HepG2 (cell line): ENCODE measurements around the gene MARCHF6. TPM values are rescaled to one million over a fixed set of nuclear protein-coding genes. Genes with fewer than 3 reads are reported as not detected.

Experiments
- AGO1 ChIP-seq: fragments of 200-400 bp; formaldehyde crosslinking; IDR thresholded peaks from 2 replicates; pipeline ENCODE4 v1.6.1; 2017; ENCODE audit warnings: mild to moderate bottlenecking, low read depth, low read length, moderate library complexity; ENCODE audit not compliant: poor library complexity, severe bottlenecking
- BCL6 ChIP-seq: IDR thresholded peaks from 2 replicates; pipeline ENCODE4 v1.6.1; 2016; ENCODE audit warnings: missing genetic modification reagents, missing compliant biosample characterization
- BORCS8-MEF2B ChIP-seq: sonication (generic); formaldehyde crosslinking; IDR thresholded peaks from 2 replicates; pipeline ENCODE4 v1.8.0; 2022; ENCODE audit warnings: mild to moderate bottlenecking, missing genetic modification reagents
- ELF1 ChIP-seq: sonication (generic); formaldehyde crosslinking; IDR thresholded peaks from 2 replicates; pipeline ENCODE4 v1.4.0; 2020; ENCODE audit warnings: missing genetic modification reagents
- HES4 ChIP-seq: sonication (generic); formaldehyde crosslinking; IDR thresholded peaks from 2 replicates; pipeline ENCODE4 v1.9.0; 2021; ENCODE audit warnings: mild to moderate bottlenecking, missing genetic modification reagents, borderline replicate concordance
- KMT2A ChIP-seq: sonication (generic); formaldehyde crosslinking; IDR thresholded peaks from 2 replicates; pipeline ENCODE4 v1.4.0; 2020; ENCODE audit warnings: missing genetic modification reagents
- MAZ ChIP-seq, 2 experiments: sonication (generic) in 1 of 2; formaldehyde crosslinking in 1 of 2; IDR thresholded peaks; 2 replicates each; pipeline versions ENCODE4 v1.5.0 to v1.6.1; 2012 to 2020; ENCODE audit warnings: low read depth in 2 of 2, mild to moderate bottlenecking in 2 of 2, borderline replicate concordance in 1 of 2, improper control_type of control experiment in 1 of 2, low read length in 1 of 2, missing genetic modification reagents in 1 of 2, moderate library complexity in 1 of 2
- NAIF1 ChIP-seq: sonication (generic); formaldehyde crosslinking; IDR thresholded peaks from 2 replicates; pipeline ENCODE4 v1.5.0; 2020; ENCODE audit warnings: mild to moderate bottlenecking, missing genetic modification reagents, borderline replicate concordance
- TFDP2 ChIP-seq: sonication (generic); formaldehyde crosslinking; IDR thresholded peaks from 2 replicates; pipeline ENCODE4 v1.4.0; 2020; ENCODE audit warnings: missing genetic modification reagents
- TGIF2 ChIP-seq: IDR thresholded peaks from 2 replicates; pipeline ENCODE4 v1.6.1; 2016; ENCODE audit warnings: control low read depth, missing compliant biosample characterization
- ZFP62 ChIP-seq: sonication (generic); formaldehyde crosslinking; IDR thresholded peaks from 2 replicates; pipeline ENCODE4 v1.4.0; 2020; ENCODE audit warnings: missing genetic modification reagents
- ZNF224 ChIP-seq: sonication (generic); formaldehyde crosslinking; IDR thresholded peaks from 2 replicates; pipeline ENCODE4 v1.5.0; 2020; ENCODE audit warnings: mild to moderate bottlenecking, missing genetic modification reagents
- ZNF430 ChIP-seq: sonication (generic); formaldehyde crosslinking; IDR thresholded peaks from 2 replicates; pipeline ENCODE4 v1.9.0; 2021; ENCODE audit warnings: mild to moderate bottlenecking, missing genetic modification reagents
- ZNF777 ChIP-seq: sonication (generic); formaldehyde crosslinking; IDR thresholded peaks from 2 replicates; pipeline ENCODE4 v1.4.0; 2020; ENCODE audit warnings: missing genetic modification reagents
- ZNF780A ChIP-seq: sonication (generic); formaldehyde crosslinking; IDR thresholded peaks from 2 replicates; pipeline ENCODE4 v1.8.0; 2022; ENCODE audit warnings: mild to moderate bottlenecking, missing genetic modification reagents, moderate library complexity
- polyA plus RNA-seq, 8 experiments: library from polyadenylated mRNA; depleted of rRNA in 3 of 8; stranded (reverse) in 7 of 8; unstranded in 1 of 8; fragments of >200 nt; fragmentation: Illumina TruSeq in 4 of 8; extraction: Trizol in 4 of 8; gene quantifications; 2 replicates each; pipeline versions ENCODE4 v1.2.1 to v1.2.3, GENCODE V29; 2011 to 2016; ENCODE audit warnings: low read depth in 4 of 8, missing spikeins in 1 of 8, mixed read lengths in 1 of 8; ENCODE audit not compliant: insufficient read depth in 1 of 8
- total RNA-seq, 5 experiments: library from RNA; depleted of rRNA; stranded (reverse); fragments of >200 nt; fragmentation: Illumina TruSeq; extraction: Trizol; gene quantifications; 2 replicates each; pipeline ENCODE4 v1.2.3, GENCODE V29; 2016; ENCODE audit warnings: low read depth in 1 of 5
- TF ChIP-seq, protein P1 (sequence below): sonication (generic); formaldehyde crosslinking; IDR thresholded peaks from 2 replicates; pipeline ENCODE4 v1.4.0; 2020; ENCODE audit warnings: missing genetic modification reagents, borderline replicate concordance
- TF ChIP-seq, protein P2 (sequence below): sonication (generic); formaldehyde crosslinking; IDR thresholded peaks from 2 replicates; pipeline ENCODE4 v1.4.0; 2020; ENCODE audit warnings: missing genetic modification reagents
- TF ChIP-seq, protein P3 (sequence below): sonication (generic); formaldehyde crosslinking; IDR thresholded peaks from 2 replicates; pipeline ENCODE4 v1.4.0; 2020; ENCODE audit warnings: missing genetic modification reagents
- TF ChIP-seq, protein P4 (sequence below): sonication (generic); formaldehyde crosslinking; IDR thresholded peaks from 2 replicates; pipeline ENCODE4 v1.4.0; 2020; ENCODE audit warnings: low read depth, mild to moderate bottlenecking, missing genetic modification reagents

MARCHF6 gene
- total and polyA plus RNA-seq, 2 of the 13 experiments (the other 11 are each of a cell fraction or from before 2014, with no cell fraction given): 48.6 to 107 TPM

- TF ChIP-seq, protein P1, sequence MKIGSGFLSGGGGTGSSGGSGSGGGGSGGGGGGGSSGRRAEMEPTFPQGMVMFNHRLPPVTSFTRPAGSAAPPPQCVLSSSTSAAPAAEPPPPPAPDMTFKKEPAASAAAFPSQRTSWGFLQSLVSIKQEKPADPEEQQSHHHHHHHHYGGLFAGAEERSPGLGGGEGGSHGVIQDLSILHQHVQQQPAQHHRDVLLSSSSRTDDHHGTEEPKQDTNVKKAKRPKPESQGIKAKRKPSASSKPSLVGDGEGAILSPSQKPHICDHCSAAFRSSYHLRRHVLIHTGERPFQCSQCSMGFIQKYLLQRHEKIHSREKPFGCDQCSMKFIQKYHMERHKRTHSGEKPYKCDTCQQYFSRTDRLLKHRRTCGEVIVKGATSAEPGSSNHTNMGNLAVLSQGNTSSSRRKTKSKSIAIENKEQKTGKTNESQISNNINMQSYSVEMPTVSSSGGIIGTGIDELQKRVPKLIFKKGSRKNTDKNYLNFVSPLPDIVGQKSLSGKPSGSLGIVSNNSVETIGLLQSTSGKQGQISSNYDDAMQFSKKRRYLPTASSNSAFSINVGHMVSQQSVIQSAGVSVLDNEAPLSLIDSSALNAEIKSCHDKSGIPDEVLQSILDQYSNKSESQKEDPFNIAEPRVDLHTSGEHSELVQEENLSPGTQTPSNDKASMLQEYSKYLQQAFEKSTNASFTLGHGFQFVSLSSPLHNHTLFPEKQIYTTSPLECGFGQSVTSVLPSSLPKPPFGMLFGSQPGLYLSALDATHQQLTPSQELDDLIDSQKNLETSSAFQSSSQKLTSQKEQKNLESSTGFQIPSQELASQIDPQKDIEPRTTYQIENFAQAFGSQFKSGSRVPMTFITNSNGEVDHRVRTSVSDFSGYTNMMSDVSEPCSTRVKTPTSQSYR (CRISPR knock-in tag): peak; percentile 47; the same call in 1 of the 2 replicates
- TF ChIP-seq, protein P2, sequence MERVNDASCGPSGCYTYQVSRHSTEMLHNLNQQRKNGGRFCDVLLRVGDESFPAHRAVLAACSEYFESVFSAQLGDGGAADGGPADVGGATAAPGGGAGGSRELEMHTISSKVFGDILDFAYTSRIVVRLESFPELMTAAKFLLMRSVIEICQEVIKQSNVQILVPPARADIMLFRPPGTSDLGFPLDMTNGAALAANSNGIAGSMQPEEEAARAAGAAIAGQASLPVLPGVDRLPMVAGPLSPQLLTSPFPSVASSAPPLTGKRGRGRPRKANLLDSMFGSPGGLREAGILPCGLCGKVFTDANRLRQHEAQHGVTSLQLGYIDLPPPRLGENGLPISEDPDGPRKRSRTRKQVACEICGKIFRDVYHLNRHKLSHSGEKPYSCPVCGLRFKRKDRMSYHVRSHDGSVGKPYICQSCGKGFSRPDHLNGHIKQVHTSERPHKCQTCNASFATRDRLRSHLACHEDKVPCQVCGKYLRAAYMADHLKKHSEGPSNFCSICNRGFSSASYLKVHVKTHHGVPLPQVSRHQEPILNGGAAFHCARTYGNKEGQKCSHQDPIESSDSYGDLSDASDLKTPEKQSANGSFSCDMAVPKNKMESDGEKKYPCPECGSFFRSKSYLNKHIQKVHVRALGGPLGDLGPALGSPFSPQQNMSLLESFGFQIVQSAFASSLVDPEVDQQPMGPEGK: peak; percentile 47; the same call in 1 of the 2 replicates
- TF ChIP-seq KMT2A (CRISPR knock-in tag) (peak; percentile 59), HES4 (CRISPR knock-in tag) (0 out of 2 replicates have a peak, but pooled peaks have one; percentile 55), ZNF780A (no peak), BORCS8-MEF2B (CRISPR knock-in tag) (no peak), MAZ (IDR thresholded peaks at IDR 0.05; ENCODE audit: borderline replicate concordance, low read depth, low read length) (no peak), MAZ (CRISPR knock-in tag; IDR thresholded peaks at IDR 0.05; ENCODE audit: low read depth) (no peak; the same call in 1 of the 2 replicates), ZNF430 (no peak), NAIF1 (CRISPR knock-in tag) (peak; percentile 12; the same call in 1 of the 2 replicates), ZNF777 (CRISPR knock-in tag) (peak; percentile 33; the same call in 1 of the 2 replicates), TFDP2 (CRISPR knock-in tag) (peak; percentile 54; the same call in 1 of the 2 replicates), AGO1 (no peak), ELF1 (CRISPR knock-in tag) (no peak), ZFP62 (CRISPR knock-in tag) (no peak), ZNF224 (CRISPR knock-in tag) (no peak), TGIF2 (CRISPR knock-in tag) (0 out of 2 replicates have a peak, but pooled peaks have one; percentile 23), BCL6 (CRISPR knock-in tag) (no peak)
- TF ChIP-seq, protein P3, sequence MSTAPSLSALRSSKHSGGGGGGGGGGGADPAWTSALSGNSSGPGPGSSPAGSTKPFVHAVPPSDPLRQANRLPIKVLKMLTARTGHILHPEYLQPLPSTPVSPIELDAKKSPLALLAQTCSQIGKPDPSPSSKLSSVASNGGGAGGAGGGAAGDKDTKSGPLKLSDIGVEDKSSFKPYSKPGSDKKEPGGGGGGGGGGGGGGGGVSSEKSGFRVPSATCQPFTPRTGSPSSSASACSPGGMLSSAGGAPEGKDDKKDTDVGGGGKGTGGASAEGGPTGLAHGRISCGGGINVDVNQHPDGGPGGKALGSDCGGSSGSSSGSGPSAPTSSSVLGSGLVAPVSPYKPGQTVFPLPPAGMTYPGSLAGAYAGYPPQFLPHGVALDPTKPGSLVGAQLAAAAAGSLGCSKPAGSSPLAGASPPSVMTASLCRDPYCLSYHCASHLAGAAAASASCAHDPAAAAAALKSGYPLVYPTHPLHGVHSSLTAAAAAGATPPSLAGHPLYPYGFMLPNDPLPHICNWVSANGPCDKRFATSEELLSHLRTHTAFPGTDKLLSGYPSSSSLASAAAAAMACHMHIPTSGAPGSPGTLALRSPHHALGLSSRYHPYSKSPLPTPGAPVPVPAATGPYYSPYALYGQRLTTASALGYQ (CRISPR knock-in tag): 0 out of 2 replicates have a peak, but pooled peaks have one; percentile 52
- TF ChIP-seq, protein P4, sequence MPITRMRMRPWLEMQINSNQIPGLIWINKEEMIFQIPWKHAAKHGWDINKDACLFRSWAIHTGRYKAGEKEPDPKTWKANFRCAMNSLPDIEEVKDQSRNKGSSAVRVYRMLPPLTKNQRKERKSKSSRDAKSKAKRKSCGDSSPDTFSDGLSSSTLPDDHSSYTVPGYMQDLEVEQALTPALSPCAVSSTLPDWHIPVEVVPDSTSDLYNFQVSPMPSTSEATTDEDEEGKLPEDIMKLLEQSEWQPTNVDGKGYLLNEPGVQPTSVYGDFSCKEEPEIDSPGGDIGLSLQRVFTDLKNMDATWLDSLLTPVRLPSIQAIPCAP (CRISPR knock-in tag): no peak
These were observed 765 bp downstream of the MARCHF6 start (continued) for GRCh38 chr5:10354048-10354872.
